IPS-NIHi11 (cell line): Measurements from ENCODE around the gene SEC23A.
"Not testable (repeated sequence)": the region's sequence is repeated elsewhere in the genome, so short reads cannot be mapped to it uniquely, and the experiment has no call there.

Source experiments
- DNase-seq: peaks from one replicate; pipeline ENCODE4 v3.0.0; 2012; ENCODE audit warnings: mixed read lengths, low spot score

SEC23A gene

GRCh38 chr14:39091716-39092115 is 11.3 kb downstream of the SEC23A start:
- DNase-seq: no peak

- DNase-seq: no peak
These were observed 12.4 kb downstream of the SEC23A start for GRCh38 chr14:39090548-39091111.

- no peak for DNase-seq
These were observed 15.5 kb downstream of the SEC23A start for GRCh38 chr14:39087493-39087892.

GRCh38 chr14:39085933-39086332 is 17.1 kb downstream of the SEC23A start:
- DNase-seq: no peak

- no peak for DNase-seq
These were observed 19.9 kb downstream of the SEC23A start for GRCh38 chr14:39083127-39083526.

- no peak for DNase-seq
These were observed 22.1 kb downstream of the SEC23A start for GRCh38 chr14:39080886-39081285.

- no peak for DNase-seq
These were observed 31.9 kb downstream of the SEC23A start for GRCh38 chr14:39071096-39071495.

GRCh38 chr14:39069923-39070322 is 33.1 kb downstream of the SEC23A start:
- no peak for DNase-seq

GRCh38 chr14:39069169-39069805 is 33.7 kb downstream of the SEC23A start:
- DNase-seq: not testable (repeated sequence)

GRCh38 chr14:39060818-39061437 is 42.1 kb downstream of the SEC23A start:
- DNase-seq: no peak

GRCh38 chr14:39055786-39056474 is 47.1 kb downstream of the SEC23A start:
- DNase-seq: no peak

- not testable (repeated sequence) for DNase-seq
These were observed 50.1 kb downstream of the SEC23A start for GRCh38 chr14:39052869-39053454.

GRCh38 chr14:39050389-39050788 is 52.6 kb downstream of the SEC23A start:
- DNase-seq: no peak

- not testable (repeated sequence) for DNase-seq
These were observed 57.1 kb downstream of the SEC23A start for GRCh38 chr14:39045889-39046288.

- no peak for DNase-seq
These were observed 59.6 kb downstream of the SEC23A start for GRCh38 chr14:39043352-39043943.

- DNase-seq: no peak
These were observed 62.5 kb downstream of the SEC23A start for GRCh38 chr14:39040529-39040928.

GRCh38 chr14:39038542-39038941 is 64.5 kb downstream of the SEC23A start:
- DNase-seq: no peak

GRCh38 chr14:39036760-39037159 is 66.3 kb downstream of the SEC23A start:
- DNase-seq: no peak

GRCh38 chr14:39035336-39035735 is 67.7 kb downstream of the SEC23A start:
- no peak for DNase-seq

- DNase-seq: peak; percentile 14
These were observed 68.3 kb downstream of the SEC23A start for GRCh38 chr14:39034481-39035296.

- DNase-seq: no peak
These were observed 69.7 kb downstream of the SEC23A start for GRCh38 chr14:39033371-39033770.
